MM.1S (cell line): ENCODE data around the gene USP24.

Experiments
- DNase-seq: peaks from one replicate; pipeline ENCODE4 v3.0.0-alpha.2; 2015
- H2AFZ ChIP-seq: fragments of 300-600 bp; sonication (generic); 2 replicates; pipeline ENCODE4 v1.6.0; 2016; ENCODE audit warnings: antibody characterized with exemption, low read length
- H3F3A ChIP-seq: fragments of 300-600 bp; sonication (generic); 2 replicates; pipeline ENCODE4 v1.6.1; 2016; ENCODE audit warnings: mild to moderate bottlenecking, antibody characterized with exemption, low read length, moderate library complexity, mixed read lengths; ENCODE audit not compliant: insufficient read depth
- H3K27ac ChIP-seq: fragments of 300-600 bp; sonication (generic); 2 replicates; pipeline ENCODE4 v1.5.1; 2016; ENCODE audit warnings: mild to moderate bottlenecking, low read length
- H3K27me3 ChIP-seq: fragments of 300-600 bp; sonication (generic); replicated peaks from 2 replicates; pipeline ENCODE4 v1.6.0; 2016; ENCODE audit warnings: low read length; ENCODE audit not compliant: insufficient read depth
- H3K36me3 ChIP-seq: fragments of 300-600 bp; sonication (generic); replicated peaks from 2 replicates; pipeline ENCODE4 v1.6.1; 2016; ENCODE audit warnings: mild to moderate bottlenecking, low read length, mixed read lengths; ENCODE audit not compliant: insufficient read depth
- H3K4me1 ChIP-seq: fragments of 300-600 bp; sonication (generic); 2 replicates; pipeline ENCODE4 v1.6.1; 2016; ENCODE audit warnings: low read length, mixed read lengths
- H3K4me2 ChIP-seq: fragments of 300-600 bp; sonication (generic); 2 replicates; pipeline ENCODE4 v1.6.0; 2016; ENCODE audit warnings: low read depth, low read length
- H3K4me3 ChIP-seq: fragments of 300-600 bp; sonication (generic); 2 replicates; pipeline ENCODE4 v1.5.1; 2016; ENCODE audit warnings: low read length, mixed read lengths
- H3K79me2 ChIP-seq: fragments of 300-600 bp; sonication (generic); 2 replicates; pipeline ENCODE4 v1.6.1; 2016; ENCODE audit warnings: mixed run types, low read length, mixed read lengths
- H3K9ac ChIP-seq: fragments of 300-600 bp; sonication (generic); 2 replicates; pipeline ENCODE4 v1.6.1; 2016; ENCODE audit warnings: low read length, mixed read lengths
- H3K9me2 ChIP-seq: fragments of 300-600 bp; sonication (generic); replicated peaks from 2 replicates; pipeline ENCODE4 v1.6.1; 2016; ENCODE audit warnings: mild to moderate bottlenecking, low read length, mixed read lengths; ENCODE audit not compliant: insufficient read depth
- H3K9me3 ChIP-seq: fragments of 300-600 bp; sonication (generic); replicated peaks from 2 replicates; pipeline ENCODE4 v1.6.1; 2016; ENCODE audit warnings: mild to moderate bottlenecking, low read length, mixed read lengths; ENCODE audit not compliant: insufficient read depth
- H4K20me1 ChIP-seq: fragments of 300-600 bp; sonication (generic); 2 replicates; pipeline ENCODE4 v1.6.1; 2016; ENCODE audit warnings: mild to moderate bottlenecking, low read length, moderate library complexity, mixed read lengths; ENCODE audit not compliant: insufficient read depth
- CTCF ChIP-seq: fragments of 300-600 bp; sonication (generic); IDR thresholded peaks from 2 replicates; pipeline ENCODE4 v1.5.1; 2016; ENCODE audit warnings: antibody characterized with exemption, low read length, mixed read lengths
- EZH2 ChIP-seq: fragments of 300-600 bp; sonication (generic); optimal IDR thresholded peaks from 2 replicates; pipeline ENCODE3; 2017; ENCODE audit warnings: low read depth, mild to moderate bottlenecking, antibody characterized with exemption, low read length, mixed read lengths
- EZH2phosphoT487 ChIP-seq: fragments of 300-600 bp; sonication (generic); IDR thresholded peaks from 2 replicates; pipeline ENCODE4 v1.6.1; 2018; ENCODE audit warnings: antibody characterized with exemption, low read length

USP24 gene

GRCh38 chr1:55172687-55173086 is 42.5 kb downstream of the USP24 start:
- Histone ChIP-seq H3K27ac (no peak overlapping the region), H3K9me3 (no peaks in the 10 kb centered on the region), H3K9me2 (no peaks in the 10 kb centered on the region), H3F3A (no peaks in the 10 kb centered on the region), H3K4me1 (no peaks in the 10 kb centered on the region), H2AFZ (no peak overlapping the region), H3K79me2 (no peaks in the 10 kb centered on the region), H4K20me1 (no peaks in the 10 kb centered on the region), H3K4me3 (no peak overlapping the region), H3K36me3 (0 out of 2 replicates have a peak, but pooled peaks cover 4% of the 10 kb centered on the region), H3K4me2 (no peak overlapping the region), H3K27me3 (no peaks in the 10 kb centered on the region), H3K9ac (no peak overlapping the region)
- no peak for DNase-seq
- TF ChIP-seq EZH2phosphoT487 = no peak
- no peak for TF ChIP-seq CTCF
- no peak for TF ChIP-seq EZH2

- no peaks in the 10 kb centered on the region for H3K4me1 ChIP-seq
- no peaks in the 10 kb centered on the region for H3K9me3 ChIP-seq
- no peak overlapping the region for H2AFZ ChIP-seq
- no peak for TF ChIP-seq EZH2
- TF ChIP-seq EZH2phosphoT487 = no peak
- TF ChIP-seq CTCF = no peak
- H3K9ac ChIP-seq = no peak overlapping the region
- no peaks in the 10 kb centered on the region for H3K27me3 ChIP-seq
- no peaks in the 10 kb centered on the region for H4K20me1 ChIP-seq
- DNase-seq = no peak
- 0 out of 2 replicates have a peak, but pooled peaks cover 4% of the 10 kb centered on the region for H3K36me3 ChIP-seq
- H3K9me2 ChIP-seq = no peaks in the 10 kb centered on the region
- H3K4me2 ChIP-seq = no peak overlapping the region
- H3F3A ChIP-seq = no peaks in the 10 kb centered on the region
- H3K27ac ChIP-seq = no peak overlapping the region
- H3K4me3 ChIP-seq = no peak overlapping the region
- H3K79me2 ChIP-seq = no peaks in the 10 kb centered on the region
These were observed 42.9 kb downstream of the USP24 start for GRCh38 chr1:55172272-55172671.

- Histone ChIP-seq H3K27ac (no peak overlapping the region), H3K36me3 (0 out of 2 replicates have a peak, but pooled peaks cover 4% of the 10 kb centered on the region), H3K9ac (no peak overlapping the region), H3F3A (no peaks in the 10 kb centered on the region), H3K4me2 (no peak overlapping the region), H3K27me3 (no peaks in the 10 kb centered on the region), H3K79me2 (no peaks in the 10 kb centered on the region), H4K20me1 (no peaks in the 10 kb centered on the region), H2AFZ (no peak overlapping the region), H3K9me3 (no peaks in the 10 kb centered on the region), H3K4me1 (no peaks in the 10 kb centered on the region), H3K4me3 (no peak overlapping the region), H3K9me2 (no peaks in the 10 kb centered on the region)
- DNase-seq = no peak
- no peak for TF ChIP-seq CTCF
These were observed 43.5 kb downstream of the USP24 start for GRCh38 chr1:55171694-55172093.
